HepG2 (cell line): ENCODE results near the gene PLSCR5. TPM values are rescaled to one million over a fixed set of nuclear protein-coding genes. Genes with fewer than 3 reads are reported as not detected.

Experiments used
- ARID3A ChIP-seq: IDR thresholded peaks from 2 replicates; pipeline ENCODE4 v1.6.1; 2012; ENCODE audit warnings: low read depth, low read length, improper control_type of control experiment
- ARNTL ChIP-seq: sonication (generic); formaldehyde crosslinking; IDR thresholded peaks from 2 replicates; pipeline ENCODE4 v1.4.0; 2020; ENCODE audit warnings: mild to moderate bottlenecking, missing genetic modification reagents
- CBX5 ChIP-seq: sonication (generic); formaldehyde crosslinking; IDR thresholded peaks from 2 replicates; pipeline ENCODE4 v1.4.0; 2020; ENCODE audit warnings: missing genetic modification reagents, borderline replicate concordance
- CREB1 ChIP-seq, 2 experiments: fragments of 450-650 bp in 1 of 2; IDR thresholded peaks; 2 replicates each; pipeline ENCODE4 v1.6.1; 2016 to 2017; ENCODE audit warnings: control low read depth in 1 of 2, mild to moderate bottlenecking in 1 of 2, missing compliant biosample characterization in 1 of 2, missing genetic modification characterization in 1 of 2
- ETS1 ChIP-seq: sonication (generic); formaldehyde crosslinking; IDR thresholded peaks from 2 replicates; pipeline ENCODE4 v1.4.0; 2020; ENCODE audit warnings: missing genetic modification reagents
- HNRNPLL ChIP-seq: fragments of 200-400 bp; formaldehyde crosslinking; IDR thresholded peaks from 2 replicates; pipeline ENCODE4 v1.6.1; 2017; ENCODE audit warnings: mild to moderate bottlenecking, low read depth, low read length; ENCODE audit not compliant: poor library complexity, severe bottlenecking
- HOXA3 ChIP-seq: sonication (generic); formaldehyde crosslinking; IDR thresholded peaks from 2 replicates; pipeline ENCODE4 v1.5.0; 2020; ENCODE audit warnings: missing genetic modification reagents
- KAT2B ChIP-seq: fragments of 150-350 bp; IDR thresholded peaks from 2 replicates; pipeline ENCODE4 v1.6.1; 2014; ENCODE audit warnings: low read depth, low read length, borderline replicate concordance
- NRL ChIP-seq: sonication (generic); formaldehyde crosslinking; IDR thresholded peaks from 2 replicates; pipeline ENCODE4 v1.5.0; 2020; ENCODE audit warnings: missing genetic modification reagents, mild to moderate bottlenecking, moderate library complexity, borderline replicate concordance
- PITX1 ChIP-seq: sonication (generic); formaldehyde crosslinking; IDR thresholded peaks from 2 replicates; pipeline ENCODE4 v1.5.1; 2020; ENCODE audit warnings: mild to moderate bottlenecking, missing genetic modification reagents
- PRDM15 ChIP-seq: sonication (generic); formaldehyde crosslinking; IDR thresholded peaks from 2 replicates; pipeline ENCODE4 v1.4.0; 2020; ENCODE audit warnings: missing genetic modification reagents
- TBX2 ChIP-seq: sonication (generic); formaldehyde crosslinking; IDR thresholded peaks from 2 replicates; pipeline ENCODE4 v1.5.0; 2020; ENCODE audit warnings: missing genetic modification reagents, mild to moderate bottlenecking, borderline replicate concordance
- TEAD2 ChIP-seq: sonication (generic); formaldehyde crosslinking; IDR thresholded peaks from 2 replicates; pipeline ENCODE4 v1.9.0; 2021; ENCODE audit warnings: missing genetic modification reagents
- TEAD3 ChIP-seq: optimal IDR thresholded peaks from 2 replicates; pipeline ENCODE3; 2016; ENCODE audit warnings: borderline replicate concordance
- TOPORS ChIP-seq: sonication (generic); formaldehyde crosslinking; IDR thresholded peaks from 2 replicates; pipeline ENCODE4 v1.8.0; 2023; ENCODE audit warnings: mild to moderate bottlenecking, missing genetic modification reagents
- TSC22D2 ChIP-seq: sonication (generic); formaldehyde crosslinking; IDR thresholded peaks from 2 replicates; pipeline ENCODE4 v1.5.1; 2020; ENCODE audit warnings: missing genetic modification reagents, mild to moderate bottlenecking, borderline replicate concordance
- ZBTB21 ChIP-seq: sonication (generic); formaldehyde crosslinking; IDR thresholded peaks from 2 replicates; pipeline ENCODE4 v1.4.0; 2020; ENCODE audit warnings: missing genetic modification reagents
- ZNF333 ChIP-seq: sonication (generic); formaldehyde crosslinking; IDR thresholded peaks from 2 replicates; pipeline ENCODE4 v1.4.0; 2020; ENCODE audit warnings: mild to moderate bottlenecking, missing genetic modification reagents, borderline replicate concordance
- ZNF558 ChIP-seq: sonication (generic); formaldehyde crosslinking; IDR thresholded peaks from 2 replicates; pipeline ENCODE4 v1.9.0; 2022; ENCODE audit warnings: mild to moderate bottlenecking, missing genetic modification reagents, borderline replicate concordance
- ZNF672 ChIP-seq: sonication (generic); formaldehyde crosslinking; IDR thresholded peaks from 2 replicates; pipeline ENCODE4 v1.8.1; 2022; ENCODE audit warnings: missing genetic modification reagents
- polyA plus RNA-seq, 8 experiments: library from polyadenylated mRNA; depleted of rRNA in 3 of 8; stranded (reverse) in 7 of 8; unstranded in 1 of 8; fragments of >200 nt; fragmentation: Illumina TruSeq in 4 of 8; extraction: Trizol in 4 of 8; gene quantifications; 2 replicates each; pipeline versions ENCODE4 v1.2.1 to v1.2.3, GENCODE V29; 2011 to 2016; ENCODE audit warnings: low read depth in 4 of 8, missing spikeins in 1 of 8, mixed read lengths in 1 of 8; ENCODE audit not compliant: insufficient read depth in 1 of 8
- total RNA-seq, 5 experiments: library from RNA; depleted of rRNA; stranded (reverse); fragments of >200 nt; fragmentation: Illumina TruSeq; extraction: Trizol; gene quantifications; 2 replicates each; pipeline ENCODE4 v1.2.3, GENCODE V29; 2016; ENCODE audit warnings: low read depth in 1 of 5
- TF ChIP-seq, protein P1 (sequence below): sonication (generic); formaldehyde crosslinking; IDR thresholded peaks from 2 replicates; pipeline ENCODE4 v1.4.0; 2020; ENCODE audit warnings: missing genetic modification reagents
- TF ChIP-seq, protein P2 (sequence below): sonication (generic); formaldehyde crosslinking; IDR thresholded peaks from 2 replicates; pipeline ENCODE4 v1.4.0; 2020; ENCODE audit warnings: missing genetic modification reagents

The PLSCR5 gene
- total and polyA plus RNA-seq, 2 of the 13 experiments (the other 11 are each of a cell fraction or from before 2014, with no cell fraction given), result 0.50 TPM; not detected in 1

DNA sequence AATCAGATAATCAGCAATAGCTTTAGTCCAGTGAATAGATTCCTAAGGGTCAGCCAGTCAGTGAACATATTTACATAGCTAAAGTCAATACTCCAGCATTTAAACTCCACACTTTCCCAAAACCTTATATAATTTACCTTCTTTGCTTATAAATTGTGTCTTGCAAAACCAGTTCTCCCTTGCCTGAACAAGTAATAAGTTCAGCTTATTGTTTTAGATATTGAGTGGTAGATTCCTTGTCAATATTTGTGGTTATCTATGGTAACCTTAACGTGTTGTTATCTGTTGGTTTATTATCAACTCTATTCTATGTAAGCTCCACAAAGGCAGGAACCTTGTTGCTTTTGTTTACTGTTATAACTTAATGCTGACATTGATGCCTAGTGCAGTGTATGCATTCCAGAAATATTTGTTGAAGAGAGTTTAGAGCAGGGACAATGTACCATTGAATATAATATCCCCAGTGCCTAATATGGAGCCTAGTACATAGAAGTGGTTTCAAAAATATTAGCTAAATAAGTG is 24.0 kb downstream of the PLSCR5 start (continued):
- TF ChIP-seq, protein P1, sequence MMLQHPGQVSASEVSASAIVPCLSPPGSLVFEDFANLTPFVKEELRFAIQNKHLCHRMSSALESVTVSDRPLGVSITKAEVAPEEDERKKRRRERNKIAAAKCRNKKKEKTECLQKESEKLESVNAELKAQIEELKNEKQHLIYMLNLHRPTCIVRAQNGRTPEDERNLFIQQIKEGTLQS, result no peak
- TF ChIP-seq TEAD3 (CRISPR knock-in tag), result peak; percentile 95
- no peak for TF ChIP-seq KAT2B
- TF ChIP-seq ZBTB21, result no peak
- TF ChIP-seq ZNF333 (CRISPR knock-in tag), result no peak
- no peak for TF ChIP-seq HOXA3
- TF ChIP-seq ARNTL, result no peak; the same call in 1 of the 2 replicates
- no peak for TF ChIP-seq TEAD2 (CRISPR knock-in tag)
- TF ChIP-seq, protein P2, sequence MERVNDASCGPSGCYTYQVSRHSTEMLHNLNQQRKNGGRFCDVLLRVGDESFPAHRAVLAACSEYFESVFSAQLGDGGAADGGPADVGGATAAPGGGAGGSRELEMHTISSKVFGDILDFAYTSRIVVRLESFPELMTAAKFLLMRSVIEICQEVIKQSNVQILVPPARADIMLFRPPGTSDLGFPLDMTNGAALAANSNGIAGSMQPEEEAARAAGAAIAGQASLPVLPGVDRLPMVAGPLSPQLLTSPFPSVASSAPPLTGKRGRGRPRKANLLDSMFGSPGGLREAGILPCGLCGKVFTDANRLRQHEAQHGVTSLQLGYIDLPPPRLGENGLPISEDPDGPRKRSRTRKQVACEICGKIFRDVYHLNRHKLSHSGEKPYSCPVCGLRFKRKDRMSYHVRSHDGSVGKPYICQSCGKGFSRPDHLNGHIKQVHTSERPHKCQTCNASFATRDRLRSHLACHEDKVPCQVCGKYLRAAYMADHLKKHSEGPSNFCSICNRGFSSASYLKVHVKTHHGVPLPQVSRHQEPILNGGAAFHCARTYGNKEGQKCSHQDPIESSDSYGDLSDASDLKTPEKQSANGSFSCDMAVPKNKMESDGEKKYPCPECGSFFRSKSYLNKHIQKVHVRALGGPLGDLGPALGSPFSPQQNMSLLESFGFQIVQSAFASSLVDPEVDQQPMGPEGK (CRISPR knock-in tag), result no peak; the same call in 1 of the 2 replicates
- TF ChIP-seq NRL, result no peak
- no peak for TF ChIP-seq TOPORS (CRISPR knock-in tag)
- TF ChIP-seq ZNF672 (CRISPR knock-in tag), result no peak
- no peak for TF ChIP-seq TSC22D2 (CRISPR knock-in tag)
- no peak for TF ChIP-seq ETS1 (CRISPR knock-in tag)
- peak; percentile 55; the same call in 1 of the 2 replicates for TF ChIP-seq TBX2 (CRISPR knock-in tag)
- TF ChIP-seq ZNF558 (CRISPR knock-in tag), result no peak
- no peak for TF ChIP-seq CBX5 (CRISPR knock-in tag)
- TF ChIP-seq PITX1 (CRISPR knock-in tag), result no peak
- TF ChIP-seq HNRNPLL, result no peak
- peak; percentile 69 for TF ChIP-seq ARID3A
- no peak for TF ChIP-seq PRDM15 (CRISPR knock-in tag)
- no peak for TF ChIP-seq CREB1 (IDR thresholded peaks at IDR 0.05)
- TF ChIP-seq CREB1 (CRISPR knock-in tag; IDR thresholded peaks at IDR 0.05), result peak; percentile 50; the same call in 1 of the 2 replicates
